Choroid plexus epithelial cell (primary cell): ENCODE measurements around the gene ANKRD13B.
A peak's percentile ranks its signal among the peaks of the same experiment; 100 is the strongest.

Source experiments
- DNase-seq: peaks from one replicate; pipeline ENCODE4 v3.0.0-alpha.2; 2010; ENCODE audit warnings: low read depth
- H3K4me3 ChIP-seq: 2 replicates; pipeline ENCODE4 v1.5.1; 2011; ENCODE audit warnings: low read depth, mild to moderate bottlenecking, control low read depth, low read length, moderate library complexity
- CTCF ChIP-seq: conservative IDR thresholded peaks from 2 replicates; pipeline ENCODE4 v1.5.1; 2011; ENCODE audit warnings: low read depth, mild to moderate bottlenecking, control low read depth, inconsistent platforms, low read length, moderate library complexity

The ANKRD13B gene

GRCh38 chr17:29594519-29595090, 1.7 kb downstream of the ANKRD13B start:
- DNase-seq, result no peak
- no peak overlapping the region for H3K4me3 ChIP-seq
- TF ChIP-seq CTCF, result no peak

GRCh38 chr17:29595107-29595942, 2.4 kb downstream of the ANKRD13B start:
- TF ChIP-seq CTCF, result no peak
- DNase-seq, result peak; percentile 62
- no peak overlapping the region for H3K4me3 ChIP-seq

GRCh38 chr17:29595943-29596774, 3.2 kb downstream of the ANKRD13B start:
- TF ChIP-seq CTCF, result no peak
- DNase-seq, result no peak
- H3K4me3 ChIP-seq, result no peak overlapping the region

- TF ChIP-seq CTCF, result no peak
- H3K4me3 ChIP-seq, result no peak overlapping the region
Measured at GRCh38 chr17:29596811-29597210, 3.9 kb downstream of the ANKRD13B start.

GRCh38 chr17:29597361-29598172, 4.6 kb downstream of the ANKRD13B start:
- TF ChIP-seq CTCF, result no peak
- no peak overlapping the region for H3K4me3 ChIP-seq
- DNase-seq, result no peak

More at GRCh38 chr17:29596811-29597210, 3.9 kb downstream of the ANKRD13B start:
- DNase-seq, result no peak

- no peak for DNase-seq
- H3K4me3 ChIP-seq, result no peak overlapping the region
- no peak for TF ChIP-seq CTCF
Measured at GRCh38 chr17:29603109-29603674, 10.3 kb downstream of the ANKRD13B start.
